GM13977 (cell line): ENCODE data around the gene SLC41A3.

ENCODE experiments used
- DNase-seq: peaks from one replicate; pipeline ENCODE4 v3.0.0; 2012; ENCODE audit warnings: low spot score
- in situ Hi-C: fragments of 300-500 bp; cut with MboI; formaldehyde crosslinking; loops from one replicate; pipeline ENCODE4 v1.12.0; 2022; ENCODE audit warnings: low sequenced_read_pairs, low pct_unique_long_range_greater_than_20kb, mixed read lengths, inconsistent platforms; ENCODE audit not compliant: unreplicated experiment
- TF ChIP-seq, protein P1 (sequence below): IDR thresholded peaks from 2 replicates; pipeline ENCODE4 v1.5.1; 2012; ENCODE audit warnings: mild to moderate bottlenecking, control low read depth; ENCODE audit not compliant: insufficient read depth; ENCODE audit errors: extremely low read depth, missing control alignments

SLC41A3 gene

GRCh38 chr3:126052196-126053058 lies 31.5 kb downstream of the SLC41A3 start:
- TF ChIP-seq, protein P1, sequence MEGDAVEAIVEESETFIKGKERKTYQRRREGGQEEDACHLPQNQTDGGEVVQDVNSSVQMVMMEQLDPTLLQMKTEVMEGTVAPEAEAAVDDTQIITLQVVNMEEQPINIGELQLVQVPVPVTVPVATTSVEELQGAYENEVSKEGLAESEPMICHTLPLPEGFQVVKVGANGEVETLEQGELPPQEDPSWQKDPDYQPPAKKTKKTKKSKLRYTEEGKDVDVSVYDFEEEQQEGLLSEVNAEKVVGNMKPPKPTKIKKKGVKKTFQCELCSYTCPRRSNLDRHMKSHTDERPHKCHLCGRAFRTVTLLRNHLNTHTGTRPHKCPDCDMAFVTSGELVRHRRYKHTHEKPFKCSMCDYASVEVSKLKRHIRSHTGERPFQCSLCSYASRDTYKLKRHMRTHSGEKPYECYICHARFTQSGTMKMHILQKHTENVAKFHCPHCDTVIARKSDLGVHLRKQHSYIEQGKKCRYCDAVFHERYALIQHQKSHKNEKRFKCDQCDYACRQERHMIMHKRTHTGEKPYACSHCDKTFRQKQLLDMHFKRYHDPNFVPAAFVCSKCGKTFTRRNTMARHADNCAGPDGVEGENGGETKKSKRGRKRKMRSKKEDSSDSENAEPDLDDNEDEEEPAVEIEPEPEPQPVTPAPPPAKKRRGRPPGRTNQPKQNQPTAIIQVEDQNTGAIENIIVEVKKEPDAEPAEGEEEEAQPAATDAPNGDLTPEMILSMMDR, result no peak
- DNase-seq, result no peak
- in situ Hi-C loops, result no loop called here

DNA sequence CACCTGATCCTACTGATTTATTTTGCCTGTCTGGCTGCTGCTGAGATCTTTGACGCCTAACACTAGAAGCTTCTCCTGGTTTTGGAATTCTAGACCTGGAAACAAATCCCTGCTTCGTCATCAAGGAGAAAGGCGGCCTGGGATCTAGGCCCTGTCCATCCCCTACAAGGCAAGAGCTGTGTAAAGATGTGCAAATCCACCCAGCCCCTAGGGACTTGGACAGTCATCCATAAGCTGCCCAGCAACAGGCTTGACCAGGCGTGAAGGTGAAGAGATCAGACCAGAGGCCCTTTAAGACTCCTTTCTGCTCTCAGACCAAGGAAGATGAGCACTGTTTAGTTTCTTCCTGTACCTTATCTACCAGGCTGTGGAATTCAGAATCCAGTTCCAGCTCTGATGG lies 32.2 kb downstream of the SLC41A3 start:
- DNase-seq, result no peak
- TF ChIP-seq, protein P1, result no peak
- in situ Hi-C loops, result no loop called here

DNA sequence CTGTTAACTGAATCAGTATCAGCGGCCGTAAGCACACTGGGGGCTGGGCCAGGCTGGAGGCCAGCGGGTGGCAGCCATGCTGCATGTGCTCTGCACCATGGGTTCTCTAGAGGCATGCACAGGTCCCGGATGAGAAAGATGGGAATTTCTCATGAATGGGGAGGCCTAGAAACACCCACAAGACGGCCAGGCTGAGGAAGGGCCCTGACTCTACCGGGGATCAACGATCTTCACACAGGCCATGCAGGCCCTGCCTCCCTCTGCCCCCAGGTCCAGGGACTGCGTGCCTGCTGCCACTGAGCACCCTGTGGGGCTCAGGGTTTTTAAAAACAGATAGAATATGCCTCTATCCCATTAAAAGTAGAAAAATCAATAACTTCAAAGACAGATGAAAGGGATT lies 32.7 kb downstream of the SLC41A3 start:
- DNase-seq, result no peak
- in situ Hi-C loops, result no loop called here
- TF ChIP-seq, protein P1, result no peak

DNA sequence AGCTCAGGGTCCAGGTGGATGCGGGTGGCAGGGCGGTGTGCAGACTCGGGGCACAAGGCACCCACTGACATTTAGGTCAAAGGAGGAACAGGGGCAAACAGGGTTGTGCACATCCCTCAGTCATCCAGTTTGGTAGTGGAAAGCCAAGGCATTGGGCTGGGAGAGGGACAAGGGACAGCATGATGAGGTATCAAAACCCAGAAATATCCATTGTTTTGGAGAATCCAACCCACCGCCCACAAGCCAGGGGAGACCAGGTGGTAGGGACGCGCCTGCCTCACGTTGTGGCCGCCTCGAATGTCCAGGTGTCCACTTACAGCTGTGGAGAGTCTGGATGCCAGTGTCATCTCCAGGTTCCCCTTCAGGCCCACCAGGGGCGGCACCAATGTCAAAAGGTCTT lies 33.3 kb downstream of the SLC41A3 start:
- no peak for DNase-seq
- in situ Hi-C loops, result no loop called here
- TF ChIP-seq, protein P1, result no peak

- TF ChIP-seq, protein P1, result no peak
- DNase-seq, result no peak
- in situ Hi-C loops, result no loop called here
Observed at GRCh38 chr3:126050050-126050392, 33.9 kb downstream of the SLC41A3 start.

GRCh38 chr3:126049289-126050049 lies 34.5 kb downstream of the SLC41A3 start:
- in situ Hi-C loops, result no loop called here
- TF ChIP-seq, protein P1, result no peak
- no peak for DNase-seq
